ACHN (cell line): Measurements from ENCODE around the gene WNK4.
"Not testable (repeated sequence)": the region's sequence is repeated elsewhere in the genome, so short reads cannot be mapped to it uniquely, and the experiment has no call there.

Experiments used
- DNase-seq: peaks from one replicate; pipeline ENCODE4 v3.0.0-alpha.2; 2015
- in situ Hi-C: cut with HindIII; loops from 2 replicates; pipeline ENCODE4 v1.10.0; 2017; ENCODE audit warnings: low sequenced_read_pairs, low pct_ligation_motif_present, low pct_unique_long_range_greater_than_20kb

WNK4 gene

GRCh38 chr17:42779936-42780850, at the start of gene WNK4:
TSS of gene WNK4 (plus strand) at chr17:42780610. CDS start at chr17:42780699, 89 bp downstream.
- peak; percentile 77 for DNase-seq
- in situ Hi-C loops, result no loop called here

GRCh38 chr17:42740699-42741098, 39.7 kb upstream of the WNK4 start:
- in situ Hi-C loops, result loop anchor here (25.0 kb wide), 1 partner anchor 197 kb away; no protein-coding TSS in a partner anchor
- DNase-seq, result no peak

- in situ Hi-C loops, result loop anchor here (25.0 kb wide), 1 partner anchor 194 kb away; no protein-coding TSS in a partner anchor
Observed at GRCh38 chr17:42742916-42743315, 37.5 kb upstream of the WNK4 start.

GRCh38 chr17:42743595-42744282, 36.7 kb upstream of the WNK4 start:
- DNase-seq, result no peak

More at GRCh38 chr17:42742916-42743315, 37.5 kb upstream of the WNK4 start:
- not testable (repeated sequence) for DNase-seq

GRCh38 chr17:42744283-42744805, 36.1 kb upstream of the WNK4 start:
- in situ Hi-C loops, result loop anchor here (25.0 kb wide), 1 partner anchor 193 kb away; no protein-coding TSS in a partner anchor
- DNase-seq, result peak; percentile 74

More at GRCh38 chr17:42743595-42744282, 36.7 kb upstream of the WNK4 start:
- in situ Hi-C loops, result loop anchor here (25.0 kb wide), 1 partner anchor 194 kb away; no protein-coding TSS in a partner anchor

GRCh38 chr17:42744806-42745617, 35.4 kb upstream of the WNK4 start, which contains the start of gene EZH1:
TSS of gene EZH1 (minus strand) at chr17:42745040. CDS start at chr17:42728941, 16,099 bp downstream.
- DNase-seq, result peak; percentile 94
- in situ Hi-C loops, result loop anchor here (25.0 kb wide), 1 partner anchor 192 kb away; no protein-coding TSS in a partner anchor

- in situ Hi-C loops, result loop anchor here (25.0 kb wide), 1 partner anchor 189 kb away; no protein-coding TSS in a partner anchor
Observed at GRCh38 chr17:42748202-42748907, 32.1 kb upstream of the WNK4 start.

GRCh38 chr17:42748908-42749798, 31.3 kb upstream of the WNK4 start:
- DNase-seq, result no peak
- in situ Hi-C loops, result loop anchor here (25.0 kb wide), 1 partner anchor 188 kb away; no protein-coding TSS in a partner anchor

More at GRCh38 chr17:42748202-42748907, 32.1 kb upstream of the WNK4 start:
- no peak for DNase-seq

- in situ Hi-C loops, result no loop called here
- no peak for DNase-seq
Observed at GRCh38 chr17:42750739-42751344, 29.6 kb upstream of the WNK4 start.

- in situ Hi-C loops, result no loop called here
- DNase-seq, result no peak
Observed at GRCh38 chr17:42751628-42752027, 28.8 kb upstream of the WNK4 start.

- peak; percentile 92 for DNase-seq
- in situ Hi-C loops, result no loop called here
Observed at GRCh38 chr17:42754782-42755181, 25.6 kb upstream of the WNK4 start.

- in situ Hi-C loops, result no loop called here
- no peak for DNase-seq
Observed at GRCh38 chr17:42759982-42760651, 20.3 kb upstream of the WNK4 start.

GRCh38 chr17:42760652-42761581, 19.5 kb upstream of the WNK4 start, which contains the start of gene RAMP2:
TSS of gene RAMP2 (plus strand) at chr17:42761227. CDS start at chr17:42761262, 35 bp downstream.
- peak; percentile 48 for DNase-seq
- in situ Hi-C loops, result no loop called here

GRCh38 chr17:42761638-42762037, 18.8 kb upstream of the WNK4 start:
- in situ Hi-C loops, result no loop called here
- no peak for DNase-seq
